Measurements from ENCODE around the gene CAMK2A.

Gene CAMK2A

DNA sequence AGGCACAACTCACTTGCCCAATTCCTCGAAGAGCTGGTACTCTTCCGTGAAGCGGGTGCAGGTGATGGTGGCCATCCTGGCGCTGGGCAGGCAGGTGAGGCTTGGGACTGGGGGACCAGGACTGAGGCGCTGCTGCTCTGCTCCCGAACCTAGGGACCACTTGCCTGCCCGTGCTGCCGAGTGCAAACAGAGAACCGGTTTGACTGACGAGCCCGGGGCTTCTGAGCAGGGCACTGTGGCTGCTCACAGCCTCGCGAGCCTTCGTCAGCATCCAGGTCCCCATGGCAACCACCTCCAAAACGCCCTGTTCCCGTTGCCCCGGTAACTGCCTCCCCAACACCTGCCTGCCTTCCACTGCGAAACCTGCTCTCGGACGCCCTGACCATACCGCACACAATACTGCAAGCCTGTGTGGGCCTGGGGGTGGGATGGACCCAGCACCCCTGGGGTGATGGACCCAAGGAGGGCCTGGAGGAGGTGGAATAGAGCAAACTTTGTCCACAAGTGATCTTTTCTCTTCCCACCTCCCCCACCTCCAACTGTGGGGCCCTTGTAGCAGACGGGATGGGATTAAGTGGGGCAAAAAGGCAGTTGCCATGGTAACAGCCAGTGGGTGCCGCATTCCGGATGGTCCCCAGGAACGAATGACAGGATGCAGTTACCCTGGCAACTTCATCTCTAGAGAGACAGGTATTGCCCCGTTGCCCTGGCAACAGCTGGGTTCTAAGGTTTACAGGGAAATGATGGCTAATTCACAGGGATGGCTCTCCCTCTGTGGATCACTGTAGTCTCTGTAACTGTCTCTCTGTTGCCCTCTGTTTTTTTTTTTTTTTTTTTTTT lies at the start of gene CAMK2A:
Gene CAMK2A (minus strand): TSS at position 223 of the 840 bp plus-strand sequence. CDS start 148 bp downstream, at position 75.
- DNase-seq (ENCODE audit: low read depth, low spot score), result no peak

DNA sequence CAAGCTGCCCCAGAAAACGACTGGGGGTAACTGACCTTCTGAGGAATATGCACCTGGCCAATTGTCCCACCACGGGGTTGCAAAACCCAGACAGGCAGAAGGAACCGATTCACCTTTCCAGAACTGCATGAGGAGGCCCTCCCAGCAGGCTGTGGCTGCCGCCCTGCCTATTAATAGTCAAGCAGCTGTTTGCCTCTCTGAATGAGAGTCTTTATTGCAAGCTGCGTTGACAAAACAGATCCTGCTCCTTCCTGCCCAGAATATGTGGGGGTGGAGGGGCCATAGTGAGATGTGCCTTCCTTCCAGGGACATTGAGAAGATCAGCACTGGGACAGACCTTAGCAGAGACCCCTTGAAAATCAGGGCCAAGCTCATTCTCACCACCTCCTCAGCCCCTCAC lies 49.6 kb upstream of the CAMK2A start:
- no peak for DNase-seq (ENCODE audit: low read depth, low spot score)

DNA sequence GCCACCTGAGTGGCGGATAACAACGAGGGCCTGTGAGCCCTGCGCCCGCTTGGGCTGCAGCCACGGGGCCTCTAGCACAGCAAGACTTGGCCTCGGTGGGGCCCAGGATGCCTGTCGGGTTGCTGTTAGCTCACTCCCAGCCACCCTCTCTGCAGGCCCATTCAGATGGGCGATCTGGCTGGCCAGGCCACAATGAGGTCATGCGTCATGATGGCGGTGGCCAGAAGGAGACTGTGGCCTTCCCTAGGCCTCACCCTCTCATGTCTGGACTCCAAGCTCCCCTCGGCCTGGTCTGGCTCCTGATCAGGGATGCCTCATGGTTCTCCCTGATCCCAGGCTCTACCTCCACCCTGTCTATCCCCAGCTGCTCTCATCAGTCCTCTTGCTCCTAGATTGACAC lies 49.0 kb upstream of the CAMK2A start:
- DNase-seq (ENCODE audit: low read depth, low spot score), result no peak

DNA sequence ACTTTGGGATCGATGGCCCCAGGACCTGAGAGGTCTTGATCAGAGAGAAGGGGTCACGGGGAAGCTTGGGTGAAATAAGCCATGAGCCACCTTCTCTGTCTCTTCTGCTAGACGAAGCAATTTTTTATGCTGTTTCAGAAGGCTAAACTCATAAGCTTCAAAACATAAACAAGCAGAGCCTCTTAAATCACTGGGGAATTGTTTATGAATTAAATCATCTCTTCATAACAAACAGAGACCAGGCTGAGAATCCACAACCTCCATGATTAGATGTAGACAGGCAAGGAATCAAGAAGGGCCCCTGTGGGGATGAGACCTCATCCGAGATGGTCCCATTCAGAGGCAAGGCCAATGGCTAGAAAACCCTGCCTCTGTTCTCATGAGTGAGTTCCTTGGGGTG lies 46.2 kb upstream of the CAMK2A start:
- DNase-seq (ENCODE audit: low read depth, low spot score), result no peak

GRCh38 chr5:150333400-150333799 lies 43.8 kb upstream of the CAMK2A start:
- DNase-seq (ENCODE audit: low read depth, low spot score), result no peak

GRCh38 chr5:150329881-150330876 lies 40.6 kb upstream of the CAMK2A start:
- DNase-seq (ENCODE audit: low read depth, low spot score), result no peak

DNA sequence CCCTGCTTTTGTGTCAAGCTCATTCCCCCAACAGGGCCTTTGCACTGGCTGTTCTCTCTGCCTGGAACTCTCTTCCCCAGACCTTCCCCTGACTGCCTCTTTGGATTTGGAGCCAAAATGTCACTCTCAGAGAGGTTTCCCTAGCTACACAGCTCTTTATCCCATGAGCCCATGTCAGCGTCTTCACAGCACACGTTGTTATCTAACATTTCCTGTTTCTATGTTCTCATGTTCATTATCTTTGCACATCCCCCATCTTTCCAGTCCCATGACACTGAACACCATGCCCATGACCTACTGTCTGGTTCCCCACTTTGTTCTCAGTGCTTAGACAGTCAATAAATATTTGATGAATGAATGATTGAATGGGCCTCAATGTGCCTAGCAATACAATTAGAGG lies 39.5 kb upstream of the CAMK2A start:
- DNase-seq (ENCODE audit: low read depth, low spot score), result no peak

- no peak for DNase-seq (ENCODE audit: low read depth, low spot score)
Observed at GRCh38 chr5:150328515-150328914, 38.9 kb upstream of the CAMK2A start.

DNA sequence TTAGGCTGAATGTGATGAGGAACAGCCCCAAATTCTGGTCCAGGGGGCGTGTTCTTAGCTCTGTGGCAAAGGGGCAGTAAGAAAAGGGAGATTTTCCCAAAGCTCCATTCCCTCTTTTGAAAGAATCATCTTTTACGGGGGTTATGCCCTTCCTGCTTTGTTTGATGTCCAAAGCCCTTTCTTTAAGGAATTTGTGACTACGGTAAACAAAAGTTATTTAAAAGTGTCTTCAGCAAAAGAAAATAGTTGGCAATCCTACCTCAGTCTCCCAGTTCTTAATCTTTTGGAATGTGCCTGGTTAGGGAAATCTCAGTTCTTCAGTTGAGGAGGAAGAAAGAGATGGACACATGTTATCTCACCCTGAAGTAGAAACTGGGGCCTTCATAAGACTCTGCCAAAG lies 37.6 kb upstream of the CAMK2A start:
- DNase-seq (ENCODE audit: low read depth, low spot score), result no peak

DNA sequence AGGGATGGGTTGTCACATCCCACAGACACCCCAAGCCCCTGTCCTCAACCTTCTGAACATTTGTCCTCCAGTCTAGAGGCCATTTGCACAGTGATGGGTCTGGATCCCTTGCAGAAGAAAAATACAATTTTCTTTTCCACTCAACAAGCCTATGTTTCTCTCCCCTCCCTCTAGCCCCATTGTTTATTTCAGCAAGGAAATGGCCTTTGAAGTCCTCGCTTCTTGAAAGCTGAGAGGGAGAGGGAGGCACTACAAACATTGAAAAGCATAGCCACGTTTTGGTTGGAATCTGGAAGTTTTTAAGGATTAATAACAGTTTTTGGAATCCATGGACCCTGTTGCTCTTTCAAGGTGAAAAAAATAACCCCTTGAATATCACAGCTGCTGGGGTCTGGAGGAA lies 37.1 kb upstream of the CAMK2A start:
- DNase-seq (ENCODE audit: low read depth, low spot score), result no peak

DNA sequence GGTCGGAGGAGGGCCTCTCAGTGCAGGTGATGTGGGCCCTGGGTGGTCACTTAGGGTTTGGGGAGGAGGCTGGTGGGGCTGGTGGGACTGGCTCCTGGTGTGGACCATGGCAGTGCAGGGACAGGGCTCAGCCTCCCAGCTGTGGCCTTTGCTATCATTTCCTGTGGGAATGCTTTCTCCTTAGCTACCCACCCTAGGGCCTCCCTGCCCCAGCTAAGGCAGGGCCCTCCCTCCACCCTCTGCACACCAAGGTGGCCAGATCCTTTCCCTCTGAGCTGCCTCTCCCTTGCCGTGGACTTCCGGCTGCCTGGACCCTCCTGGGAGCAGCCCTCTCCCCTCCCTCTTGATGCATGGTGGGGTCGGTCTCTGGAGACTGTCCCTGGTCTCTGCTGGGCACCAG lies 35.9 kb upstream of the CAMK2A start:
- DNase-seq (ENCODE audit: low read depth, low spot score), result no peak

- DNase-seq (ENCODE audit: low read depth, low spot score), result no peak
Observed at GRCh38 chr5:150323819-150324218, 34.2 kb upstream of the CAMK2A start.

- no peak for DNase-seq (ENCODE audit: low read depth, low spot score)
Observed at GRCh38 chr5:150323092-150323491, 33.5 kb upstream of the CAMK2A start.

DNA sequence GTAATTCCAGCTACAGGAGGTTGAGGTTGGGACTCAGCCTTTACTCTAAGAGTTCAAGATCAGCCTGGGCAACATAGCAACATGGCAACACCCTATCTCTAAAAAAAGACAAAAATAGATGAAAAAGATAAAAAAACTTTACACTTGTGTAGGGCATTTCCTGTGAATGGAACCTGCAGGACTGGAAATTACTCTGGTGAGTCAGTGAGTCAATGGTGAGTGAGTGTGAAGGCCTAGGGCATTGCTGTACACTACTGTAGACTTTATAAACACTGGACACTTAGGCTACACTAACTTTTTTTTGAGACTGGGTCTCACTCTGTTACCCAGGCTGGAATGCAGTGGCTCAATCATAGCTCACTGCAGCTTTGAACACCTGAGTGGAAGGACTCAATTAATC lies 32.6 kb upstream of the CAMK2A start:
- no peak for DNase-seq (ENCODE audit: low read depth, low spot score)

DNA sequence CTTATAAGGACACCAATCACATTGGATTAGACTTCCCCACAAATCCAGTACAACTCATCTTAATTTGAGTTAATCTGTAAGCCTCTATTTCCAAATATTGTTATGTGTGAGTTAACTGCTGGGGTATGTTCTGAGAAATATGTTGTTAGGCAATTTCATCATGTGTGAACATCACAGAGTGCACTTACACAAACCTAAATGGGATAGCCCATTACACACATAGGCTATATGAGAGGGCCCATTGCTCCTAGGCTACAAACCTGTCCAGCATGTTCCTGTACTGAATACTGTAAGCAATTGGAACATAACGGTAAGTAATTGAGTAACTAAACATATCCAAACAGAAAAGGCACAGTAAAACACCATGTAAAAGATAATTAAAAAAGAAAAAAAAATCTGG lies 32.2 kb upstream of the CAMK2A start:
- no peak for DNase-seq (ENCODE audit: low read depth, low spot score)

DNA sequence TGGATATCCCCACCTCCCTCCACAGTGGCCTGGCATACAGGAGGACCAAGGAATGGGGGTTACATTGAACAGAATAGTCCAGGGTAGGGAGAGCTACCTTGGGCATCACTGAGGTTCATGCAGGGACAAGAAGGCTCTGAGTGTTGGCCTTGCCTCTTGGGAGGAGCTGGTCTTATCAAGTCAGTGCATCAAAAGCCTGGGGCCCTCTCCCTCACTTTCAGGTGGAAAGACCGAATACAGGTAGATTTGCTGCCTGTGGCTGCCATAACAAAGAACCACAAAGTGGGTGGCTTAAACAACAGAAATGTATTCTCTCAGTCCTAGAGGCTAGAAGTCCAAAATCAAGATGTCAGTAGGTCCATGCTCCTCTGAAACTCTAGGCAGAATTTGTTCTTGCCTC lies 31.6 kb upstream of the CAMK2A start:
- no peak for DNase-seq (ENCODE audit: low read depth, low spot score)

DNA sequence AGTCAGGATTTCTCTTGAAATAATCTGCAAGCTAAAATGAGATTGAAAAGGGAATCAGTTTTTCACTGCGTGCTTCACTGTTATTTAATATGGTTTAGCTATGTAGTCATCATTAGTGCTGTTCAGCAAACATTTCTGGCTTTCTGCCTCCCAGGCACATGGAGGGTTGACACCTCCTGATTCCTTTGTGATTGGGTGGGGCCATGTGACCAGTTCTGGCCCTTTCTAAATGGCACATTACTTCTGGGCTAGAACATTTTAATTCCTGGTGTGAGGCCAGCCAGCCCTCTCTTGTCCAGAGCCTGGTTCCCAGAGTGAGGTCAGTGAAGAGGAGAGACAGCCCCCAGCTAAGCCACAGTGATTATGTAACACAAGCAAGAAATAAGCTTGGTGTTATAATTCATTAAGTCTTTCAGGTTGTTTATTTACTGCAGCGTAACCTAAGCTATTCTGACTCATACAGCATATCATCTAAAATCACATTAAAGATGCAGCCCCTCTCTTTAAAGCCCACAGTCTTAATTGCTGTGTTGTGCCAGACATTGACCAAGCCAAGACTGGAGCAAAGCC lies 30.6 kb upstream of the CAMK2A start:
- no peak for DNase-seq (ENCODE audit: low read depth, low spot score)

- DNase-seq (ENCODE audit: low read depth, low spot score), result no peak
Observed at GRCh38 chr5:150319484-150319790, 29.9 kb upstream of the CAMK2A start.

DNA sequence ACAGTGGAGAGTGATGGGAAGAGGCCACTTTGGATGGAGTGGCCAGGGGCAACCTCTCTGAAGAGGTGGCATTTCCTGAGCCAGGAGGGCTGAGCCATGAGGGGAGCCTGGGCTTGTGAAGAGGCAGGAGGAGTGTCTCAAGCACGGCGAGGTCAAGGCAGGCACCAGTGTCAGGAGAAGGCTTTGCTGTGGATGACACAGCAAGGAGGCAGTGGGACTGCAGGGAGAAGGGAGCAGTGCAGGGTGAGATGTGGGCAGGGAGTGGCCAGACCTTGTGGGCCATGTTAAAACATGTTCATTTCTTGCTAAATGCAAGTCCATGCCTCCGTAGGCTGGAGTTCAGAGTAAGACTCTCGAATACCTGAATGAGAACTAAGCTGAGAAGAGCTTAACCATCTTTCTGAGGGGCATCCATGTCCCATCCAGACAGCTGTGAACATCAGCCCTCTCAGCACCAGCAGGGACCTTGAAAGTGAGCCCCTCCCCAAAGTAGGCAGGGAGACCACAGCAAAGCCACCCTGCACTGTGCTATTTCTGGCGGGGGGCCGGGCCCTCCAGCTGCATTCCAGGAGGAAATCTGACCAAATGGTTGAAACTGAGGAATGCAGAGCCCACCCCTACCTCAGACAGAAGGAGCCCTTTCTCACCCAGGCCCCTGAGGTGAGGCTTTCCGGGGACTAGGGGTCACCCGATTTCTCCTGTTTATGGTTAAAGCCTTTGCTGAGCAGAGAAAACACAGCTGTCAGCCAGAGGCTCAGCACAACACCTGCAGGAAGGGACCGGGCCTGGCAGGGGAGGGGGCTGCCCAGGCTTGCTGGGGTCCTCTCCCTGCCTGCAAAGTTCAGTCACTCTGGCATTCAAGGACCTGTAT lies 29.3 kb upstream of the CAMK2A start:
- DNase-seq (ENCODE audit: low read depth, low spot score), result no peak

DNA sequence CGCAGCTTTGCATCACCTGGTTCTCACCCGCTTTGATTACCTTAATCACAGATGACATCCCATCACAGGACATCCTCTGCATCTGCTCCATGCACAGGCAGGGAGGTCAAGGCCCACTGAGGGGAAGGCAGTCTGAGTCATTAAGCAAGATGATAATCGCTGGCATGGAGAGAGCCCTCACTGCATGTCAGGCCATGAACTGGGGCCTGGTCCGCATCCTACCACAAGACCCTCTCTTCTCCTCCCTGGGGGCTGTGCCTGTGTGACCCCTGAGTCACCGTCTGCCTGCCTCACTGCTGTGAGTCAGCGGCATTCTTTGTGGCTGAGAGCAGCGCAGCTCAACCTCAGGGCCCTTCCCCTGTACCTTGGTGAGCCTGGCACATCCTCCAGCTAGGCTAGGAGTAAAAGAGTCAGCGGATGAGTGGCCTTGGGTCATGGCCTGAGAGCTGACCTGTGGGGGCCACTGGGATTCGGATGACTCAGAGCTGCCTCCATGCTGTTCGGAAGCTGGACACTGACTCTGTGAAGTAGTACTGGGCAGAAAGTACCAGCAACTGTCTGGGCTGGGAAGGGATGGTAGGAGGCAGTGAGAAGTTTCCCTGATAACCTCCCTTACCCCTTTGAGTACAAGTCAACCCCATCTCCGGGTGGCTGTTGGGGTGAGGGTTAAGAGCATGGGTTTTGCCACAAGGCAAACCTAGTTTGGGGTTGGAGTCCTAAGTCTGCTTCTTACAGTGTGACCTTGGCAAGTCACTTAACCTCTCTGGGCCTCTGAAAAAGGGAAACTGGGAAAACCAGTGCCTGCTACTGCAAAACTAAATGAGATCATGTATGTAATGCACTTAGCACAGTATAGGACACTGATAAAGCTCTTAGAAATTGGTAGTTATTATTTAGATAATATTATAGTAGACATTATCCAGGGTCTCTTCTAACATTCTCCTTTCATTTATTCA lies 27.8 kb upstream of the CAMK2A start:
- DNase-seq (ENCODE audit: low read depth, low spot score), result no peak
